GM19463 (cell line): ENCODE measurements around the gene EPHB1.
A peak's percentile ranks its signal among the peaks of the same experiment; 100 is the strongest.
"Not testable (repeated sequence)": the region's sequence is repeated elsewhere in the genome, so short reads cannot be mapped to it uniquely, and the experiment has no call there.

Experiments
- ATAC-seq: cut with Tn5 transposase; IDR thresholded peaks from one replicate; pipeline ENCODE4 v1.9.1; 2021; ENCODE audit warnings: mild to moderate bottlenecking, moderate library complexity; ENCODE audit not compliant: unreplicated experiment

The EPHB1 gene

GRCh38 chr3:134775831-134776230 is 19.2 kb upstream of the EPHB1 start:
- no peak for ATAC-seq

- ATAC-seq: no peak
These were observed 18.5 kb upstream of the EPHB1 start for GRCh38 chr3:134776518-134776917.

- ATAC-seq: no peak
These were observed 17.7 kb upstream of the EPHB1 start for GRCh38 chr3:134777341-134777740.

GRCh38 chr3:134788283-134788682 is 6.8 kb upstream of the EPHB1 start:
- ATAC-seq: not testable (repeated sequence)

GRCh38 chr3:134790065-134790464 is 5.0 kb upstream of the EPHB1 start:
- no peak for ATAC-seq

GRCh38 chr3:134791992-134792391 is 3.1 kb upstream of the EPHB1 start:
- no peak for ATAC-seq

- no peak for ATAC-seq
These were observed 2.4 kb upstream of the EPHB1 start for GRCh38 chr3:134792700-134793099.

- no peak for ATAC-seq
These were observed 1.5 kb upstream of the EPHB1 start for GRCh38 chr3:134793562-134793961.

GRCh38 chr3:134794323-134794722 is 737 bp upstream of the EPHB1 start:
- no peak for ATAC-seq

- peak; percentile 8 for ATAC-seq
These were observed 753 bp downstream of the EPHB1 start for GRCh38 chr3:134795746-134796280.

- ATAC-seq: no peak
These were observed 1.4 kb downstream of the EPHB1 start for GRCh38 chr3:134796281-134797056.

GRCh38 chr3:134797057-134797740 is 2.1 kb downstream of the EPHB1 start:
- no peak for ATAC-seq

- no peak for ATAC-seq
These were observed 2.8 kb downstream of the EPHB1 start for GRCh38 chr3:134797741-134798451.

GRCh38 chr3:134798681-134799311 is 3.7 kb downstream of the EPHB1 start:
- ATAC-seq: peak; percentile 13

GRCh38 chr3:134799393-134799792 is 4.3 kb downstream of the EPHB1 start:
- no peak for ATAC-seq

- no peak for ATAC-seq
These were observed 6.3 kb downstream of the EPHB1 start for GRCh38 chr3:134801204-134801958.

- ATAC-seq: peak; percentile 4
These were observed 7.5 kb downstream of the EPHB1 start for GRCh38 chr3:134802428-134803050.

GRCh38 chr3:134803051-134803505 is 8.0 kb downstream of the EPHB1 start:
- peak; percentile 58 for ATAC-seq

GRCh38 chr3:134803652-134804051 is 8.6 kb downstream of the EPHB1 start:
- ATAC-seq: no peak
